GM19372 (cell line): Measurements from ENCODE around the gene KAT2B.
"Not testable (repeated sequence)": the region's sequence is repeated elsewhere in the genome, so short reads cannot be mapped to it uniquely, and the experiment has no call there.

ENCODE experiments used
- ATAC-seq: cut with Tn5 transposase; IDR thresholded peaks from one replicate; pipeline ENCODE4 v1.9.1; 2021; ENCODE audit warnings: mild to moderate bottlenecking, low read depth, moderate library complexity; ENCODE audit not compliant: unreplicated experiment

Gene KAT2B

GRCh38 chr3:20040548-20041196, 426 bp downstream of the KAT2B start:
- peak; percentile 35 for ATAC-seq

- peak; percentile 37 for ATAC-seq
Observed at GRCh38 chr3:20041197-20041780, 1.0 kb downstream of the KAT2B start.

- ATAC-seq, result no peak
Observed at GRCh38 chr3:20042331-20042730, 2.1 kb downstream of the KAT2B start.

GRCh38 chr3:20043396-20043795, 3.1 kb downstream of the KAT2B start:
- peak; percentile 13 for ATAC-seq

- ATAC-seq, result no peak
Observed at GRCh38 chr3:20043825-20044224, 3.6 kb downstream of the KAT2B start.

GRCh38 chr3:20045141-20045540, 4.9 kb downstream of the KAT2B start:
- ATAC-seq, result not testable (repeated sequence)

- no peak for ATAC-seq
Observed at GRCh38 chr3:20046556-20046955, 6.3 kb downstream of the KAT2B start.

- no peak for ATAC-seq
Observed at GRCh38 chr3:20047341-20047779, 7.1 kb downstream of the KAT2B start.

GRCh38 chr3:20047976-20048883, 8.0 kb downstream of the KAT2B start:
- ATAC-seq, result no peak

GRCh38 chr3:20051123-20051806, 11.0 kb downstream of the KAT2B start:
- ATAC-seq, result no peak

- ATAC-seq, result no peak
Observed at GRCh38 chr3:20052851-20053250, 12.6 kb downstream of the KAT2B start.

GRCh38 chr3:20054549-20054987, 14.3 kb downstream of the KAT2B start:
- ATAC-seq, result peak; percentile 58

- peak; percentile 34 for ATAC-seq
Observed at GRCh38 chr3:20055020-20055775, 15.0 kb downstream of the KAT2B start.

- no peak for ATAC-seq
Observed at GRCh38 chr3:20055842-20056241, 15.6 kb downstream of the KAT2B start.

GRCh38 chr3:20056725-20057611, 16.7 kb downstream of the KAT2B start:
- ATAC-seq, result no peak

- no peak for ATAC-seq
Observed at GRCh38 chr3:20057612-20058180, 17.4 kb downstream of the KAT2B start.

GRCh38 chr3:20059929-20060328, 19.7 kb downstream of the KAT2B start:
- ATAC-seq, result no peak

GRCh38 chr3:20060974-20061685, 20.9 kb downstream of the KAT2B start:
- ATAC-seq, result peak; percentile 64
